ENCODE results near the gene DTNA. TPM values are rescaled to one million over a fixed set of nuclear protein-coding genes. Genes with fewer than 3 reads are reported as not detected.

Gene DTNA
- total and polyA plus RNA-seq, 5 donors from 2014 or later = not detected

DNA sequence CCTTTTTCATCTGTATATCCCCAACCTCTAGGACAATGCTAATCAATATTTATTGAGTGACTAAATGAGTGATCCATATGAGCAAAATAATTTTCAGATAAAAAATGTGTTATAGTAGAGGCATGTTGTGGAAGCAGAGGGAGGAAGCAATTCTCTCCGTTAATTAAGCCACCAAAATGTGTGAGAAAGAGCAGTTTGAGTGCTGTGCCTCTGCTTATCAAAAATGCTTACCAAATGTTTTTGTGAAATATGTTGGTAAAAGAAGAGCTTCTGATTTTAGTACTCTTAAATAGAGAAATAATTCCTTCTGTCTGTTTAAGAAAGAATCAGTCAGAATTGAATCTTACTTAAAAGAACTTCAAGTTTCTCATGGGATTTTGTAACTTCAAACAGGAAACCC is 90.3 kb downstream of the DTNA start:
- Histone ChIP-seq H3K27me3 (ENCODE audit: control insufficient read depth, insufficient read depth, low read length) (no peaks in the 10 kb centered on the region), H3K4me3 (ENCODE audit: low read depth, low read length) (no peak overlapping the region), H3K36me3 (ENCODE audit: control insufficient read depth, insufficient read depth, low read length) (no peaks in the 10 kb centered on the region), H3K27ac (ENCODE audit: insufficient read depth, low read length, poor library complexity, severe bottlenecking) (no peak overlapping the region), H3K4me1 (ENCODE audit: control insufficient read depth, insufficient read depth, low read length, poor library complexity, severe bottlenecking) (no peaks in the 10 kb centered on the region), H3K9me3 (ENCODE audit: control insufficient read depth in 2 of 2, low read length in 2 of 2) (no peaks in the 10 kb centered on the region)
- H3K27me3 Mint-ChIP-seq = peaks cover 3% of the 10 kb centered on the region
- H3K4me3 Mint-ChIP-seq = no peak overlapping the region
- no peak for DNase-seq
- no peaks in the 10 kb centered on the region for H3K9me3 Mint-ChIP-seq
- no peak overlapping the region for H3K27ac Mint-ChIP-seq
- no peaks in the 10 kb centered on the region for H3K4me1 Mint-ChIP-seq
- ATAC-seq (ENCODE audit: low read depth in 2 of 2) = no peak
- H3K36me3 Mint-ChIP-seq = no peaks in the 10 kb centered on the region

DNA sequence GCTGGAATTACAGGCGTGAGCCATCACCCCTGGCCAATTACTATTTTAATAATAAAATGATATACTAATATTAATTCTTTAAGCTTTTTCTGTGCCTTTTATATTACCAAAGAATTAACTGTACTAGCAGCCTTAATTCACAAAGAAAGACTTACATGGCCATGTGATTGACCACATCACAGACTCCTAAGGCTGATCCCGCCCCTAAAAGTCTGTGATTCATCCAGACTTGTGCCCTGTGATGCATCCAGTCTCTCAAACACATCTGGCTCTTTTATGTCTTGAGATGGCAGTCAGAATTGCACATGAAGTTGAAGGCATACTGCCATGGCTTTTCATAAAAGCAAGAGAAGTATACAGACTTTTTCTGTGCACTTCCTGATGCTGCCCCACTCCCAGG is 91.7 kb downstream of the DTNA start:
- H3K36me3 Mint-ChIP-seq = no peaks in the 10 kb centered on the region
- Histone ChIP-seq H3K36me3 (ENCODE audit: control insufficient read depth, insufficient read depth, low read length) (no peaks in the 10 kb centered on the region), H3K9me3 (ENCODE audit: control insufficient read depth in 2 of 2, low read length in 2 of 2) (no peaks in the 10 kb centered on the region), H3K27me3 (ENCODE audit: control insufficient read depth, insufficient read depth, low read length) (no peaks in the 10 kb centered on the region), H3K27ac (ENCODE audit: insufficient read depth, low read length, poor library complexity, severe bottlenecking) (no peak overlapping the region), H3K4me1 (ENCODE audit: control insufficient read depth, insufficient read depth, low read length, poor library complexity, severe bottlenecking) (no peaks in the 10 kb centered on the region), H3K4me3 (ENCODE audit: low read depth, low read length) (no peak overlapping the region)
- no peak for DNase-seq
- no peak for ATAC-seq (ENCODE audit: low read depth in 2 of 2)
- peaks cover 7% of the 10 kb centered on the region for H3K27me3 Mint-ChIP-seq
- no peak overlapping the region for H3K27ac Mint-ChIP-seq
- H3K4me3 Mint-ChIP-seq = no peak overlapping the region
- H3K4me1 Mint-ChIP-seq = no peaks in the 10 kb centered on the region
- H3K9me3 Mint-ChIP-seq = peaks cover 0 to 2% (median 0%) of the 10 kb centered on the region in 7 donors

DNA sequence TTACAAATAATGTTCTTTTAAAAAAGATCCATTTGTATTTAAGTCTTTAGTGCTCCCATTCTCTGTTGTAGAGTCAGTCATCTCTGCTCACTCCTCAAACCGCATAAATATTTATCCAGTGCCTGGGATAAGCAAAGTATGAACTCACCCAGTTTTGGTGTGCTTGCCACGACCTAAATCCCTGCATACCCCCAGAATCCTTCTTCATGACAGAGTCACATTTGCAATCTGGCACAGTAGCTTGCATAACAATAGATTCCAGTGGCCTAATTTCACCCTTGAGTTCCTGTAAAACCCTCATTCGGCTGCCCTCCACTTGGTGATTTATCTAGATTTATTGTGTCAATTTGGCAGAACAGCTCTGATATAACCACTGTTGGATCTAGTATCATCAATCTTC is 92.9 kb downstream of the DTNA start:
- ATAC-seq (ENCODE audit: low read depth in 2 of 2) (no peak), DNase-seq (no peak)
- no peaks in the 10 kb centered on the region for H3K36me3 Mint-ChIP-seq
- H3K27ac Mint-ChIP-seq = no peak overlapping the region
- H3K4me1 Mint-ChIP-seq = no peaks in the 10 kb centered on the region
- H3K4me3 ChIP-seq (ENCODE audit: low read depth, low read length) = no peak overlapping the region
- no peaks in the 10 kb centered on the region for H3K9me3 ChIP-seq (ENCODE audit: control insufficient read depth in 2 of 2, low read length in 2 of 2)
- peaks cover 0 to 2% (median 0%) of the 10 kb centered on the region in 7 donors for H3K9me3 Mint-ChIP-seq
- no peaks in the 10 kb centered on the region for H3K4me1 ChIP-seq (ENCODE audit: control insufficient read depth, insufficient read depth, low read length, poor library complexity, severe bottlenecking)
- no peak overlapping the region for H3K4me3 Mint-ChIP-seq
- peaks cover 7% of the 10 kb centered on the region for H3K27me3 Mint-ChIP-seq
- no peaks in the 10 kb centered on the region for H3K27me3 ChIP-seq (ENCODE audit: control insufficient read depth, insufficient read depth, low read length)
- H3K36me3 ChIP-seq (ENCODE audit: control insufficient read depth, insufficient read depth, low read length) = no peaks in the 10 kb centered on the region
- H3K27ac ChIP-seq (ENCODE audit: insufficient read depth, low read length, poor library complexity, severe bottlenecking) = no peak overlapping the region

DNA sequence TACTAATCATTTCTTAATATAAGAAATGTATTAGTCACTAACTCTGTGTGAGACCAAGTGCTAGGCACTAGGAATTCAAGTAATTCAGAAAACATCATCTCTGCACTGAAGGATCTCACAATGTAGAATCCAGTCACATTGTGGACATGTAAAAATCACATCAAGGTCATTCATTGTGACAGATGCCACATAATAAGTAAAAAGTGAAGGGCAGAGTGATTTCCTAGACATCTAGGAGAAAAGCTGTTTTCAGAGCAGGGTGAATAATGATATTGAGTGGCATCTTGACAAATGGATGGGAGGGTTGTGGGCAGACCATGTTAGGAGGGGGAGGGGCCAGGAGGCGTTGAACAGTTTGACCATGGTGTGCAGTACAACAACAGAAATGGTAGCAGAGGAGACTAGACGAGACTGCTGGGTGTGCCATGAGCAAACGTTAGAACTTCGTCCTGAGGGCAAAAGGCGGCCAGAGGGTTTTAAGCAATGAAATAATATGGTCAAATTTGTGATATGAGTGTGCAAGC is 93.8 kb downstream of the DTNA start:
- DNase-seq (no peak), ATAC-seq (ENCODE audit: low read depth in 2 of 2) (no peak)
- H3K4me1 ChIP-seq (ENCODE audit: control insufficient read depth, insufficient read depth, low read length, poor library complexity, severe bottlenecking) = no peaks in the 10 kb centered on the region
- H3K27me3 ChIP-seq (ENCODE audit: control insufficient read depth, insufficient read depth, low read length) = no peaks in the 10 kb centered on the region
- no peak overlapping the region for H3K4me3 Mint-ChIP-seq
- H3K36me3 ChIP-seq (ENCODE audit: control insufficient read depth, insufficient read depth, low read length) = no peaks in the 10 kb centered on the region
- H3K4me3 ChIP-seq (ENCODE audit: low read depth, low read length) = no peak overlapping the region
- peaks cover 0 to 2% (median 0%) of the 10 kb centered on the region in 7 donors for H3K9me3 Mint-ChIP-seq
- no peaks in the 10 kb centered on the region for H3K4me1 Mint-ChIP-seq
- no peaks in the 10 kb centered on the region for H3K36me3 Mint-ChIP-seq
- no peaks in the 10 kb centered on the region for H3K9me3 ChIP-seq (ENCODE audit: control insufficient read depth in 2 of 2, low read length in 2 of 2)
- no peak overlapping the region for H3K27ac ChIP-seq (ENCODE audit: insufficient read depth, low read length, poor library complexity, severe bottlenecking)
- H3K27me3 Mint-ChIP-seq = peaks cover 7% of the 10 kb centered on the region
- no peak overlapping the region for H3K27ac Mint-ChIP-seq

DNA sequence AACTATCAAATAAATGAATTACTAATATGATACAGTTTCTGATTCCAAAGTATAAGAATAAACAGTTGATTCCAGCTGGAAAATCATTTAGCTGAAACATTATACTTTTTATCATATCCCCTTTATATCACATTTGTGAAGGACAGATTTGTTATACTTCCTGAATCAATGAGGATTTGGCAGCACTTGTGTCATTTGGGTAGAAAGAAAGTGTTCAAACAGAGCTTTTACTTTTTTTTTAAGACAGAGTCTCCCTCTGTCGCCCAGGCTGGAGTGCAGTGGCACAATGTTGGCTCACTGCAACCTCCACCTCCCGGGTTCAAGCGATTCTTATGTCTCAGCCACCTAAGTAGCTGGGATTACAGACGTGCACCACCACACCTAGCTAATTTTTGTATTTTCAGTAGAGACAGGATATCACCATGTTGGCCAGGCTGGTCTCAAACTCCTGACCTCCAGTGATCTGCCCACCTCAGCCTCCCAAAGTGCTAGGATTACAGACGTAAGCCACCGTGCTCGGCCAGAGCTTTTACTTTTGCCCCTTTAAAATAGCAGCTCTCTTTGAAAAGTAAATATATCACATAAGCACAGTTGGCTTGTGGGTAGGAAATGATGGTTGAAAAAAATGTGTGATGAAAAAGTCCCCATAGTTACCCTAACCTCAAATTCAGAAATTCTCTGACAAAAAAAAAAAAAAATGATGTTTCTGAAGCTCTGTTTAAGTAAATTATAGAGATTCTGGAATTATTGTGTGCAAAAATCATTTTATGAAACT is 95.2 kb downstream of the DTNA start:
- no peaks in the 10 kb centered on the region for H3K9me3 ChIP-seq (ENCODE audit: control insufficient read depth in 2 of 2, low read length in 2 of 2)
- H3K27me3 ChIP-seq (ENCODE audit: control insufficient read depth, insufficient read depth, low read length) = no peaks in the 10 kb centered on the region
- no peaks in the 10 kb centered on the region for H3K4me1 Mint-ChIP-seq
- no peaks in the 10 kb centered on the region for H3K4me1 ChIP-seq (ENCODE audit: control insufficient read depth, insufficient read depth, low read length, poor library complexity, severe bottlenecking)
- no peak overlapping the region for H3K27ac Mint-ChIP-seq
- H3K4me3 Mint-ChIP-seq = no peak overlapping the region
- DNase-seq (no peak), ATAC-seq (ENCODE audit: low read depth in 2 of 2) (no peak)
- H3K27ac ChIP-seq (ENCODE audit: insufficient read depth, low read length, poor library complexity, severe bottlenecking) = no peak overlapping the region
- peaks cover 7% of the 10 kb centered on the region for H3K27me3 Mint-ChIP-seq
- H3K9me3 Mint-ChIP-seq = peaks cover 0 to 2% (median 0%) of the 10 kb centered on the region in 7 donors
- H3K36me3 Mint-ChIP-seq = no peaks in the 10 kb centered on the region
- H3K36me3 ChIP-seq (ENCODE audit: control insufficient read depth, insufficient read depth, low read length) = no peaks in the 10 kb centered on the region
- no peak overlapping the region for H3K4me3 ChIP-seq (ENCODE audit: low read depth, low read length)

DNA sequence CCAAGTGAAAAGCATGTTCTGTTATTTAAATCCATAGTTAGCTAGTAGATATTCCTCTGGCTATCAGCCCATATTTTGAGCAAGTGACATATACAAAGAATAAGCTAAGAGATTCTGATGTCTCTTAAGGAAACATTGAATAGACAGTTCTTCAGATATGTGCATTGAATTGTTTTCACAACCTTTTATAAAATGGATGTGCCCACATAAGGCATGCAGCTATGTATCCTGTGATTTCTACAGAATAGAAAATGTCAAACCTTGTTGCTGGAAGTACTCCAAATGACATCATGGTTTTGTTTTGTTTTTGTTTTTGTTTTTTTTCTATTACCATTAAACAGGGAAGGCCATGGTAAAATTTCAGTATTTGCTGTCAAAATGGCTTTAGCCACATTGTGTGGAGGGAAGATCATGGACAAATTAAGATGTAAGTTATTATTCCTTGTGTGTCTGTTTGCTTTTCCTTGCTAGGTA is 95.8 kb downstream of the DTNA start:
- H3K9me3 Mint-ChIP-seq = peaks cover 0 to 2% (median 0%) of the 10 kb centered on the region in 7 donors
- Histone ChIP-seq H3K27ac (ENCODE audit: insufficient read depth, low read length, poor library complexity, severe bottlenecking) (no peak overlapping the region), H3K4me1 (ENCODE audit: control insufficient read depth, insufficient read depth, low read length, poor library complexity, severe bottlenecking) (no peaks in the 10 kb centered on the region), H3K4me3 (ENCODE audit: low read depth, low read length) (no peak overlapping the region), H3K36me3 (ENCODE audit: control insufficient read depth, insufficient read depth, low read length) (no peaks in the 10 kb centered on the region), H3K9me3 (ENCODE audit: control insufficient read depth in 2 of 2, low read length in 2 of 2) (no peaks in the 10 kb centered on the region), H3K27me3 (ENCODE audit: control insufficient read depth, insufficient read depth, low read length) (no peaks in the 10 kb centered on the region)
- no peak overlapping the region for H3K27ac Mint-ChIP-seq
- ATAC-seq (ENCODE audit: low read depth in 2 of 2) (no peak), DNase-seq (no peak)
- H3K36me3 Mint-ChIP-seq = no peaks in the 10 kb centered on the region
- no peaks in the 10 kb centered on the region for H3K4me1 Mint-ChIP-seq
- peaks cover 7% of the 10 kb centered on the region for H3K27me3 Mint-ChIP-seq
- no peak overlapping the region for H3K4me3 Mint-ChIP-seq

DNA sequence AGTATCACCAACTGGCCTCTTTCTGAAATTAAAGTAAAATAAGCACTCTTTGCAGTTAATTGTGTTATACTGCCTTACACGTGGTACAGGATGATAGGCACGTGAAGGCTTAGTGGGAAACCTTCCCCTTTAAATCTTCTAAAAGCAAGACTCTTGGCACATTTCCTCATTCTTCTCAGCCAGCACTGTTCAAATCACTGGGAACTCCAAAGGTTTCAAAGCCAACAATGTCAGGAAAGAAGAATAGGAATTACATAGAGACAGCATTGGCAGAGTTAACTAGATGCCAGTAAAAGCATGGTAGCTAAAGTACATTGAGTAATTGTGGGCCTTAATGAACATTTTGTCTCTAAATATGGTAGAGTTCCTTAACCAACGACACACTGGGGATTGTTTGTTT is 96.4 kb downstream of the DTNA start:
- H3K4me3 Mint-ChIP-seq = no peak overlapping the region
- Histone ChIP-seq H3K9me3 (ENCODE audit: control insufficient read depth in 2 of 2, low read length in 2 of 2) (no peaks in the 10 kb centered on the region), H3K27me3 (ENCODE audit: control insufficient read depth, insufficient read depth, low read length) (no peaks in the 10 kb centered on the region), H3K4me3 (ENCODE audit: low read depth, low read length) (no peak overlapping the region), H3K27ac (ENCODE audit: insufficient read depth, low read length, poor library complexity, severe bottlenecking) (no peak overlapping the region), H3K4me1 (ENCODE audit: control insufficient read depth, insufficient read depth, low read length, poor library complexity, severe bottlenecking) (no peaks in the 10 kb centered on the region), H3K36me3 (ENCODE audit: control insufficient read depth, insufficient read depth, low read length) (no peaks in the 10 kb centered on the region)
- no peaks in the 10 kb centered on the region for H3K4me1 Mint-ChIP-seq
- no peak overlapping the region for H3K27ac Mint-ChIP-seq
- H3K27me3 Mint-ChIP-seq = peaks cover 7% of the 10 kb centered on the region
- no peaks in the 10 kb centered on the region for H3K36me3 Mint-ChIP-seq
- H3K9me3 Mint-ChIP-seq = peaks cover 0 to 2% (median 0%) of the 10 kb centered on the region in 7 donors
- no peak for ATAC-seq (ENCODE audit: low read depth in 2 of 2)
- no peak for DNase-seq
